Measurements from ENCODE around the gene PAIP2.

DNA sequence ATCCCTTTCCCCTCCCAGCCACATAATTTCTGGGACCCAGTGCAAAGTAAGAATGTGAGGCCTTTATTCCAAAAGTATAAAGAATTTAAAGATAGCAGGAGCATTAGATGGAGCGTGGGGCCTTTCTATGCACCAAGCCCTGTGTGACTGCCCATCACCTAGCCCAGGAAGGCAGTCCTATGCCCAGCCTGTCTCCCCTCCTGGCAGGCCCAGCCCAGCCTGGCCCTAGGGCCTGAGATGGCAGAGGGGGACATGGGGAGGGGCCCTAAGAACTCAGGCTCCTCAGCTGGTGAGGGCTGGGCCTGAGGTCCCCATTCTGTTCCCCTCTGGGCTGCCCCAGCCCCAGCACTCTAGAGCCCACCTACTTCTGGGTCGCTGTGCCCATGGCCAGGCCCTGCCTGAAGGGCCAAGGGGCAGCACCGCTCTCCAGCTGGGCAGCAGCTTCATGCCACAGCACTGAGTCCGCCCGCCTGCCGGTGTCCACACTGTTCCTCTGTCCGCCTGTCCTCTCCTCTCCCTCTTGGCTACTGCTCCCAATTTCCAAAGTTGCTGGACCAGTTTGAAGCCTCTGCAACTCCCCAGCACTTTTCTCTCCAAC lies 42.4 kb downstream of the PAIP2 start:
- TF ChIP-seq EZH2 (IDR thresholded peaks at IDR 0.05; ENCODE audit: borderline replicate concordance, low read length) = no peak
- TF ChIP-seq, protein P1, sequence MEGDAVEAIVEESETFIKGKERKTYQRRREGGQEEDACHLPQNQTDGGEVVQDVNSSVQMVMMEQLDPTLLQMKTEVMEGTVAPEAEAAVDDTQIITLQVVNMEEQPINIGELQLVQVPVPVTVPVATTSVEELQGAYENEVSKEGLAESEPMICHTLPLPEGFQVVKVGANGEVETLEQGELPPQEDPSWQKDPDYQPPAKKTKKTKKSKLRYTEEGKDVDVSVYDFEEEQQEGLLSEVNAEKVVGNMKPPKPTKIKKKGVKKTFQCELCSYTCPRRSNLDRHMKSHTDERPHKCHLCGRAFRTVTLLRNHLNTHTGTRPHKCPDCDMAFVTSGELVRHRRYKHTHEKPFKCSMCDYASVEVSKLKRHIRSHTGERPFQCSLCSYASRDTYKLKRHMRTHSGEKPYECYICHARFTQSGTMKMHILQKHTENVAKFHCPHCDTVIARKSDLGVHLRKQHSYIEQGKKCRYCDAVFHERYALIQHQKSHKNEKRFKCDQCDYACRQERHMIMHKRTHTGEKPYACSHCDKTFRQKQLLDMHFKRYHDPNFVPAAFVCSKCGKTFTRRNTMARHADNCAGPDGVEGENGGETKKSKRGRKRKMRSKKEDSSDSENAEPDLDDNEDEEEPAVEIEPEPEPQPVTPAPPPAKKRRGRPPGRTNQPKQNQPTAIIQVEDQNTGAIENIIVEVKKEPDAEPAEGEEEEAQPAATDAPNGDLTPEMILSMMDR (IDR thresholded peaks at IDR 0.05; ENCODE audit: low read length) = no peak
